ENCODE measurements around the gene ZNF333.

- TF ChIP-seq CTCF (IDR thresholded peaks at IDR 0.05), result no peak
- TF ChIP-seq ZFX (IDR thresholded peaks at IDR 0.05; ENCODE audit: borderline replicate concordance), result no peak
Observed at GRCh38 chr19:14758816-14759215, 69.0 kb downstream of the ZNF333 start.

Measured in 22Rv1 (cell line).